IMR-90 (cell line): Measurements from ENCODE around the gene USP5.

ENCODE experiments used
- CEBPB ChIP-seq: IDR thresholded peaks from 2 replicates; pipeline ENCODE4 v1.6.1; 2012; ENCODE audit warnings: low read depth, low read length, improper control_type of control experiment
- MXI1 ChIP-seq: IDR thresholded peaks from 2 replicates; pipeline ENCODE4 v1.6.1; 2012; ENCODE audit warnings: low read depth, mild to moderate bottlenecking, low read length, moderate library complexity, borderline replicate concordance
- RAD21 ChIP-seq: IDR thresholded peaks from 2 replicates; pipeline ENCODE4 v1.6.1; 2012; ENCODE audit warnings: low read length, improper control_type of control experiment
- RFX5 ChIP-seq: IDR thresholded peaks from 2 replicates; pipeline ENCODE4 v1.8.0; 2012; ENCODE audit warnings: low read depth, mild to moderate bottlenecking, low read length, moderate library complexity
- SMC3 ChIP-seq: fragments of 150-350 bp; IDR thresholded peaks from 2 replicates; pipeline ENCODE4 v1.6.1; 2016; ENCODE audit warnings: low read depth, mild to moderate bottlenecking, antibody characterized with exemption, low read length, moderate library complexity
- TF ChIP-seq, protein P1 (sequence below): conservative IDR thresholded peaks from 2 replicates; pipeline ENCODE4 v1.5.1; 2012; ENCODE audit warnings: mild to moderate bottlenecking, low read depth, low read length, improper control_type of control experiment

DNA sequence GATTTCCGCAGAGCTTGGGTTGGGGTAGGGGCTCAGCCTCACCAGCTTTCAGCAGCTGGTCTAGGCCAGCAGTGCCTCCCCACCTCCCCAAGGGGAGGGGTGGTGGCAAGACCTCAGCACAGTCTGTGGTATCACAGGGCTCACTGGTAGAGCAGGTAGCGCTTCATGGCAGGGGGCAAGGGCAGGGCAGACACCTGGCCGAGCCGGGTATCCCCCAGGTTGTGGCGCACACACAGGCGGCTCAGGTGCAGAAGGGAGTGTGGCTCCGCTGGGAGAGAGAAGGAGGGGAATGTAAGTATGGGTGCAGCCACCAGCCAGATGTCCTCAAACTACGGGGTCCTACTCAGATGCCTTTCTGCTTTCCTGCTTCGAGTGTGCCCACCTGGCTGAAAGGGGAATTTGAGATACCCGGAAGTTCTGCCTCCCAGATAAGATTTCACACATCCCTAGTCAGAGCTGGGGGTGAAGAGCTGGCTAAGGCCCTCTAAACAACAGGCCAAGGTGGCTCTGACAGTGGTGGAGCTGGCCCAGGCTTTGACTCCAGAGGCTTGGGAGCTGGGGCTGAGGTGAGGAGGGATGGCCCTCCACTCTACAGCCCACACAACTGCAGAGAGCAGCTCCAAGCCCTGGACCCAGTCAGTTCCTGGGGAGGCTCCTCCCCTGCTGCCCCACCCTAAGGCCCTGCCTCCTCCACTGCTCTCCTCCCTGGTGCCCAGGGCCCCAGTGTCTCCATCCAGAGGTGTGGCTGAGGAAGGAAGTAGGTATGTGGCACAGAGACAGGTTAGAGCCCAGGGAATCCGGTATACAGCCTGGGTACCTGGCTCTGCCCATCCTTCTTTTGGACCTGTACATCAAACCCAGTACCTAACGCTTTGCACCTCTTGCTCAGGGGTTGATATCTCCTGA is 19.4 kb downstream of the USP5 start:
- TF ChIP-seq SMC3, result no peak
- no peak for TF ChIP-seq RAD21
- TF ChIP-seq, protein P1, sequence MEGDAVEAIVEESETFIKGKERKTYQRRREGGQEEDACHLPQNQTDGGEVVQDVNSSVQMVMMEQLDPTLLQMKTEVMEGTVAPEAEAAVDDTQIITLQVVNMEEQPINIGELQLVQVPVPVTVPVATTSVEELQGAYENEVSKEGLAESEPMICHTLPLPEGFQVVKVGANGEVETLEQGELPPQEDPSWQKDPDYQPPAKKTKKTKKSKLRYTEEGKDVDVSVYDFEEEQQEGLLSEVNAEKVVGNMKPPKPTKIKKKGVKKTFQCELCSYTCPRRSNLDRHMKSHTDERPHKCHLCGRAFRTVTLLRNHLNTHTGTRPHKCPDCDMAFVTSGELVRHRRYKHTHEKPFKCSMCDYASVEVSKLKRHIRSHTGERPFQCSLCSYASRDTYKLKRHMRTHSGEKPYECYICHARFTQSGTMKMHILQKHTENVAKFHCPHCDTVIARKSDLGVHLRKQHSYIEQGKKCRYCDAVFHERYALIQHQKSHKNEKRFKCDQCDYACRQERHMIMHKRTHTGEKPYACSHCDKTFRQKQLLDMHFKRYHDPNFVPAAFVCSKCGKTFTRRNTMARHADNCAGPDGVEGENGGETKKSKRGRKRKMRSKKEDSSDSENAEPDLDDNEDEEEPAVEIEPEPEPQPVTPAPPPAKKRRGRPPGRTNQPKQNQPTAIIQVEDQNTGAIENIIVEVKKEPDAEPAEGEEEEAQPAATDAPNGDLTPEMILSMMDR, result no peak
- TF ChIP-seq RFX5, result no peak
- no peak for TF ChIP-seq CEBPB
- TF ChIP-seq MXI1, result no peak
